Transverse colon (tissue), 4 donors: ENCODE results near the gene TOR1AIP2.

ENCODE experiments used
- CTCF ChIP-seq, 5 experiments: fragments of 200-600 bp in 3 of 5; fragments of 450-650 bp in 2 of 5; sonication (generic) in 3 of 5; IDR thresholded peaks; 1 replicate in 2 of 5; 2 replicates in 3 of 5; pipeline ENCODE4 v1.5.1; 2016 to 2017; ENCODE audit warnings: antibody characterized with exemption in 5 of 5, inconsistent platforms in 3 of 5, mild to moderate bottlenecking in 2 of 5, moderate library complexity in 1 of 5
- POLR2A ChIP-seq: fragments of 450-650 bp; IDR thresholded peaks from one replicate; pipeline ENCODE4 v1.6.1; 2016; ENCODE audit warnings: antibody characterized with exemption, mild to moderate bottlenecking, moderate library complexity
- POLR2AphosphoS5 ChIP-seq, 3 donors: sonication (generic); formaldehyde crosslinking; IDR thresholded peaks; one replicate each; pipeline ENCODE4 v1.6.1; 2016; ENCODE audit warnings: antibody characterized with exemption in 3 of 3

DNA sequence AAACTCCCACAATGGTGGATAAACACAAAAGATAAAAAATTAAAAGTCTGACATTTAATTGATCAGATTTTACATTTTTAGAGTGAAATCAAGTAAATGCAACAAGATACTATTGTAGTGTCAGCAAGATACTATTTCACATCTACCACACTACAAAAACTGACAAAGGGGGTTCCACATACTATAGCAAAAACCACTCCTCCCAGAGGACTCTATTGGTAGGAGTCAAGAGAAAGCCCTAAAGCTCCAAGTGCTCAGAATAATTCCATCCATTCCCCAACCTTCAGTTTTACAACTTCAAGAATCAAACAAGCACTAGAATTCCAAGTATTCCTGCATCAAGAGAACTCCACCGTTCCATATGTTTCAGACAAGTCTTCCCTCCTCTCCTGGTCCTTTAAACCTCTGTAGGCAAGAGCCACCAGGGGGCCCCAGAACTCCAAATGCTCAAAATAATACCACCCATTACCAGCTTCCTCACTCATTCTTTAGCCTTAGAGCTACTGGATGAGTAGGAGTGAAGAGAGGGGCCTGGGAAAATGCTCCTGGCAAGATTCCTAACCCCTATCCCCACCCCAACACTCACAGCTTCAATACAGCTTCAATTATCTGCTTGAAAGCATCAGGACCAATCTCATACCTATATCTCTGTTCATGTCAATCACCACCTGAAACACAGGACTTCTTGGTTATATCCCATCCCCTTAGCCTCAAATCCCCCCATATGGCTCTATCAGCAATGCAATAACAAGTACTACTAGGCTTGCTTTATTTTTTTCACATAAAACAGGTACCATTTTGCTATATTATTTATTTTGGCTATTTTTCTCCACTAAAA, 9.9 kb downstream of the TOR1AIP2 start:
- TF ChIP-seq CTCF (IDR thresholded peaks at IDR 0.05): peak; percentile 42 to 67 (median 59)
- no peak for TF ChIP-seq POLR2A
- no peak for TF ChIP-seq POLR2AphosphoS5 (IDR thresholded peaks at IDR 0.05)
